Activated naive CD4-positive, alpha-beta T cell treated with Interleukin-2 at 50 U/mL for 16 hours (primary cell): Measurements from ENCODE around the gene COL4A2.
"Not testable (repeated sequence)": the region's sequence is repeated elsewhere in the genome, so short reads cannot be mapped to it uniquely, and the experiment has no call there.

ENCODE experiments used
- DNase-seq: peaks from one replicate; pipeline ENCODE4 v3.0.0-alpha.2; 2020

COL4A2 gene

DNA sequence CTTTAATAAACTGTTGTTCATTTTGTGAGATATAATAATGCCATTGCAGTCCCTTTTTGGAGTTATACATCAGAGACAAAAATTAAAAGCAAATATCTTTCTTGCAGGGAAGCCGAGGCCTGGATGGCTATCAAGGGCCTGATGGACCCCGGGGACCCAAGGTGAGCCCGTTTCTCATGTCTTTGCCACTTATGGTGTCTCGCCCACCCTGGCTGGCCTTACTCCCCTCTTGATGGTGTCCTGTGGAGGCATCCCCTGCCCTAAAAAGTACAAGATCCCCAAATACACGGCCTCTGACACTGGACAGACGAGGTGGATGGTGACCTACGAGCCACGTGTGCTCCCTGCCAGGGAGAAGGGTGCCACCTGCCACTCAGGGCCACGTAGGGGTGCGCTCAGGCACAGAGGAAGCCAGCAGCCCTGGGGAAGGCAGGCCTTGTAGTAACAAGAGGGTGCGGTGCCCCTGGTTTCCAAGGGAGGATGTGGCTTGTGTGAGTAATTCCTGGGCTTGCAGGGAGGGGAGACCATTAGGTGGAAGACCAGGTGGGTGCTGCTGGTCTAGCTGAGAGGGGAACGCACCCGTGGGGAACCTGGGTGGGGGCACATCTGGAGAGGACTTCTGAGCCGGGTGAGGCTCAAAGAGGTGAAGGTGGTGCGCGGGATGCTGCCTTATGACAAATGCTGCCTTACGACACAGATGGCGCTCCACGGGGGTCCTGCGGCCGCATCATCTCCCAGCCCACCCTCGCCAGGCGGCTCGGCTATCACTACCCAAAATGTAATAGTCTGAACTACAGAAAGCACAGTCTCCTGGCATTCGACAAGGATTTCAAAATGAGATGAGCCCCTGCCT lies 138.9 kb downstream of the COL4A2 start:
- DNase-seq, result no peak

DNA sequence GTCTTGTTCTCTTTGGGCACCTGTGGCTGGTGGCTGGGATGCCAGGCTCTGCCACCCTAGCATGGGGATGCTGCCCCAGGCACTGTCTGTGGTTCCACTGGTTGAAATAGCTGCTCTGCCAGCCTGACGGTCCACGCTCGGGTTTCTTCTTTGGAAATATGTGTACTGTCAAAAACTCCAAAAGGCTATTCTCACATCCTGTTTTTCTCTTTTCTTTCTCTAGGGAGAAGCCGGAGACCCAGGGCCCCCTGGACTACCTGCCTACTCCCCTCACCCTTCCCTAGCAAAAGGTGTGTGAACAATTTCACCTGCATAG lies 139.4 kb downstream of the COL4A2 start:
- DNase-seq, result no peak

DNA sequence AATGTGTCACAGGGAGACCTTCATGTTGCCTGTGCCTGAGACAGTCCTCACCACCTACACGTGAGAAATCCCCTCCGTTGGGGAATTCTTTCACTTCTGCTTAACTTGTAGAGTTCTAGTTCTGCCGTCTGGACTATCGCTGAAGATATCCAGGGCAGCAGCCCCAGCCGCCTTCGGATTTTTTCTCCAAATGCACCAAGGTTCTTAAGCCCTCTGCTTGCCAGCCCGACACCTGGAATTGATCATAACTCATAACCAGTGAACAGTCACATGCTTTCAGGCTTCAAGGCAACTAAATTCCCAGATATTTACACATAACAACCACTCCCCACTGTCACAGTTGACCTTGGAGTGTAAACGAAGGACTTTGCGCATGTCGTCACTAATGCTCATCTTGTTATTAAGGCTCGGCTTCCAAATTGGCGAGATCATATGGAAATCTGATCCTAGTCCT lies 140.0 kb downstream of the COL4A2 start:
- no peak for DNase-seq

DNA sequence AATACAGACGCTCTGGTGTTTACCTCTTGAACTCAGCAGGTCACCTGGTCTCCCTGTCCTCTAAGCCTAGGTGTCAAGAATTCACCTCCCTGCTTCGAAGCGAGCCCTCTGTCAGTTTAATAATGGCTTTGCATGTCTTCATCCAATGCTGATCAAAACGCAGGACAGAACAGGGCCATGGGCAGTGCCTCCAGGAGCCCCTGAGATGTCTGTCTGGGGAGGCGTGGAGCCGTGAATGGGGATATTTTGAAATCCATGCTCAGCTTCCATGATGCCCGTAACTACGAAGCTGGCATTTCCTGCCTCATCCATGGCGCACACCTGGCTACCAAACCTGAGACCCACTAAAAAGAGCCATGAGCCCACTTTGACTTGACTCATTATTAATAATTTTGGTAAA lies 140.7 kb downstream of the COL4A2 start:
- no peak for DNase-seq

DNA sequence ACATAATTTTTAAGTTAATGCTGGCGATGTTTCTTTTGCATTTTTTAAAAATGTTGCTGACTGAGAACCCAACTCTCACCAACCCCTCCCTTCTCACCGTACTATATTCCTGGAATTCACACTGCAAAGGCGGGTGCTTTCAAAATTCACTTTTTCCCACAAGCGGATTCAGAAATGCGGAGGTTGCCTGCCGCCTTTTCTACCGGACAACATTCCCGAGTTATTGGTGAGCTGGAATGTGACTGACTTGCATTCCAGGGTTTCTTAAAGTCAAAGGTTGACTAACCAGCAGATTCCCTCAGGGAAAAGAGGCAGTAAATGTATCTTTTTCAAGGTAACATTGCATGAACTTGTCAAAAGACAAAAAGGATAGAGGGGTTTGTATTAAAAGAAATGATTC lies 141.1 kb downstream of the COL4A2 start:
- no peak for DNase-seq

DNA sequence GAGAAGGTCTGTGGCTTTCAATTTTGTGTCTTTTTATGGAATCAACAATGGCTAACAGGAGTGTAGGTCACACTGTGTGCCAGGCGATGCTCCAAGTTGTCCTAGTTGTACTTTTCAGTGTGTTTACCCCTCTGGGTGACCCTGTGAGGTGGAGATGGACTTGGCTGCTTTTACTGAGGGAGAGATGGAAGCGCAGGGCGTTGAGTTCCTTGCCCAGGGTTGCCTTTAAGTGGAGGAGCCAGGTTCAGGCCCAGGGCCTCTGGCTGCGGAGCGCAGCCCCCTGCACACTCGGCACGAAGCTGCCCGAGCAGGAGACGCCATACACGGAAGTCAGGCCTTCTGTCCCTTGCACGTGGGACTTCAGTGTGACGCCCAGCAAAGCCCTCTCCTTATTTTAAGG lies 141.6 kb downstream of the COL4A2 start:
- no peak for DNase-seq

DNA sequence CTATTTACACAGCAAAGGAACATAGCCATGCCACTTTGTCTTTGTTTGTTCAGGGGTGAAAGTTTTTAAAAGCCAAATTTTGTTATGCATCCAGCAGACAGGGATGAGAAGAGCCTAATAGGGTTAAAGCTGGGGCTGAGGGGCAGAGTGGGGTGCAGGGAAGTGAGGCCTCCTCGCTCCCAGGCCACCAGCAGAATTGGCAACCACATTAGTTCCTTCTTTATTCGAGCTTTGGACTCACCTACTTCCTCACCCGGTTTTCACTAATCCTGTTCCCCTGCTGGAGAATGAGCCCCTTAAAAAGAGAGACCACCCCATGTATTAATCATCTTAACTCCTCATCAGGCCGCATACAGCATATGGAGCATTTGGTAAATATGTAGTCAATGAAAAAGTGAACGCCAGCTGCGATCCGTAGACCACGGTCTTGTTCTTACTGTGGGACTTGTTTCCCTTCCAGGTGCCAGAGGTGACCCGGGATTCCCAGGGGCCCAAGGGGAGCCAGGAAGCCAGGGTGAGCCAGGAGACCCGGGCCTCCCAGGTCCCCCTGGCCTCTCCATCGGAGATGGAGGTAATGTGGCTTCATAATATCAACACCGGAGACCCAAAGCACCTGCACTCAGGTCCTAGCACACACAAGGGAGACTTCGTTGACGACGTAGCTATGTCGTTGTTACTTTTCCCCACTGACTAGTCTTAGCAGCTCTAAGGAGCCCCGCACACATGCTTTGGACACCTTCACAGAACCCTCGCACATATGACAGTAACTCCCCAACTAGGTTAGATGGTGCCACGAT lies 142.3 kb downstream of the COL4A2 start:
- no peak for DNase-seq

DNA sequence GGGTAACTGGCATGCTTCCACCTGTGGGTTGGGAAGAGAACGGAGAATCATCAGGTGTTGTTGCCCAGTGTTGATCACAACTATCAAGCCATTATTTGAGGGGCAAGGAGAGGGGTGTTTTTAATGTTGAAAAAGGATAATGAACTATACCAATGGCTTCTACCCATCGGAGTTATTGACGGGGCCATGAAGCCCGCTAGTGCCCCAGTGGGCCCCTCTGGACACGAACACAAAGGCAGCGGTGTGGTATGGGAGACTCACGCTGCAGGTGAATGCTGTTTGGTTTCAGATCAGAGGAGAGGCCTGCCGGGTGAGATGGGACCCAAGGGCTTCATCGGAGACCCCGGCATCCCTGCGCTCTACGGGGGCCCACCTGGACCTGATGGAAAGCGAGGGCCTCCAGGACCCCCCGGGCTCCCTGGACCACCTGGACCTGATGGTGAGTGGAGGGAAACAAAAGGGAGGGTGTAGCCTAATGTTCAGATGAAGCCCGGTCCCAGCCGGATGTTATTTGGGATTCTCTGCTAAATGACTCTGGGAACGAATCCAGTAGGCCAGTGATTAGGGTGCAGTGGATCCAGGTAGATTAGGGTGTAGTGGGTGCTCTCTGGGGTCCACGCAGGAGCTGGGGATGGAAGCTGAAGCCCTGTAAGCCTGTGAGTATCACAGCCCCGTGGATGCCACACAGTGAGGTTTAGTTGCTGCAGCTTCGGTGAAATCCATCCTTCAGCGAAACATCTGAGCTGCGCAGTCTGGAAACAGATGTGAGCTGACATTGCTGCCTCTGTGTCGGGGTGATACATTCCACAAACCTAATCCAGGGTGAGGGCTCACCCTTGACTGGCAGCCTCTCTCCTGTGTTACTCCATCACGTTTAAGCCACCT lies 143.2 kb downstream of the COL4A2 start:
- DNase-seq, result no peak

DNA sequence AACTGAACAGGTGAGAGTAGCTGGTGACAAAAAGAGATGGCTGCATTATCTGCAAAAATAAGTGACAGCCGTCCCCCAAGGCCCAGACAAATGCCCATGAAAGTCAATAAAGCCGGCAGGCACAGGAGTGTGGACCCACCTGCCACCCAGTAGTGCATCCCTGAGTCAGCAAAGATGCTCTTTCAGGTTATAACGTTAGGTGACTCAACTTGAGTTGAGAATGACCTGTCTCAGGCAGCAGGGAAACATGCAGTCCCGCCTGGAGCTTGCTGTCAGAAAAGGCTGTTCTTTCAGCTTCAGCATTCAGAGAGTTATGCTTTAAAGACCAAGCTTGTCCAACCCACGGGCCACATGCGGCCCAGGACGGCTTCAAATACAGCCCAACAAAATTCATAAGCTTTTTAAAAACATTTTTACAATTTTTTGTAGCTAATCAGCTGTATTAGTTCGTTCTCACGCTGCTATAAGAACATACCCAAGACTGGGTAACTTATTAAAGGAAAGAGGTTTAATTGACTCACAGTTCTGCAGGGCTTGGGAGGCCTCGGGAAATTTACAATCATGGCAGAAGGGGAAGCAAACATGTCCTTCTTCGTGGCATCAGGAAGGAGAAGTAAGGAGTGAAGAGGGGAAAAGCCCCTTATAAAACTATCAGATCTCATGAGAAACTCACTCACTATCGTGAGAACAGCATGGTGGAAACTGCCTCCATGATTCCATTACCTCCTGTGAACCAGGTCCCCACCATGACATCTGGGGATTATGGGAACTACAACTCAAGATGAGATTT lies 144.1 kb downstream of the COL4A2 start:
- no peak for DNase-seq

DNA sequence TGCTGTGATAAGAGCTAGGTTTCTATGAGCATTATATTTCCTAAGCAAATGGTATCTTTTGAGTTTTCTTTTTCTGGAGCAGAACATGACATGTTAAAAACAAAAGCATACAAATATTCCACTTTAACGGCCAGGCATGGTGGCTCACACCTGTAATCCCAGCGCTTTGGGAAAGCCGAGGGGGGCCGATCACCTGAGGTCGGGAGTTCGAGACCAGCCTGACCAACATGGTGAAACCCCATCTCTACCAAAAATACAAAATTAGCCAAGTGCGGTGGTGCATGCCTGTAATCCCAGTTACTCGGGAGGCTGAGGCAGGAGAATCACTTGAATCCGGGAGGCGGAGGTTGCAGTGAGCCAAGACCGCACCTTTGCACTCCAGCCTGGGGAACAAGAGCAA lies 146.0 kb downstream of the COL4A2 start:
- DNase-seq, result not testable (repeated sequence)

DNA sequence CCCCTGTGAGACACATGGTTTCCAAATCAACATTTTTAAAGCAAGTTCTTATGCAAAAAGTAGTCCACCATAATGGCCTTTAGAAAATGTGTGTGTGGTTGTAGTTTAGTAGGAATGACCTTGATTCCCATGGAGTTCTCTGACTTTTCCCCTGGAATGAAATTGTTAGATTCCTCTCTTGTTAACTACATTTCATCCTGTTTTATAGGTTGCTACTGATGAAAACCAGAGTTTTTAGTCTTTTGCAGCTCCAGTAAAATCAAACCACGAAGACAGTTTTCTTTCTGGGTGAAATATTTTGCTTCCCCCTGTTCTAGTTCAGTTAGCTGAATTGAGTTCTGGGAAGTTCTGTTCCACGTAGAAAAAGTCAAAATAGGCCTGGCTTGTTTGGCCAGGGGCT lies 146.7 kb downstream of the COL4A2 start:
- no peak for DNase-seq

DNA sequence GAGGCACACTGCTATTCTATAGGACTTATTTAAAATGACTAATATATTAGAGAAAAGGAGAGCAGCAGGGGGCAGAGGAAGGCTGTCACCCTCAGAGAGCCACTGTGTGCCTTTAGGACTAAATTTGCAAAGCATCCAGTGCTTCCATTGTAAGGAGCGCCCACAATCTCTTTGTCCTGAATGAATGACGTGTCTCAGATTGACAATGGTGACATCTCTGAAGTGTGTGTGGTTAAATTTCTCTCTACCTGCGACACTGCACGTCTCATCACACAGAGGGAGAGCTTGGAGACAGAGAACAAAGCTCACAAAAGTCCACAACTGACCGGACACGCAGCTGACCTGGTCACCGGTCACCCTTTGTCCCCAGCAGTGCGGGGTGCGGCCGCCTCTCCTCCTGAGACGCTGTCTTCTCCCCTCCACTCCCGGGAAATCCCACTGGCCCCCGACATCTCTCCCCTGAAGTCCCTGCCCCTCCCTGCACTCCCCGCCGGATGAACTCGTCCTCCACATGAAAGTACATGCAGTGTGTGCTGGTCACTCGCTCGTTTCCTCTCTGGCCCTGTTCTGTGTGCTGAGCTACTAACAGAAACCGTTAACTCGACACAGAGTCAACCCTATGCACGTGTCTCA lies 147.3 kb downstream of the COL4A2 start:
- DNase-seq, result no peak

DNA sequence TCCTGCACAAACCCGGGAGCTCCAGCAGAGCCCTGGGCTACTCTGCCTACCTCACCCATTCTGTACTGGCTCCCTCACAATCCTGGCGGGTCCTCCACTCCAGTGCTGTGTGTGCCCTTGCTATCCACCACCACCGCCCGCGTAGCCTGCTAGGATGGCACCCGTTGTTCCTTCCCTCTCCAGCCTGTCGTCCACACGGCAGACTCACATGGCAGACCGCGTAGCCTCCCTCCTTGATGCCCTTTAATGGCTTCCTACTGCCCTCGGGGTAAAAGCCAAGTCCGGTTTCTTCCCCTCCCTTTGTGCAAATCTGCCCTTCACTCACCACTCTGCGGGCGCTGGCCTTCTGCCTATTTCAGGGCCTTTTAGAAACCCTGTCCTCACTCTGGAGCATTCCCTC lies 147.9 kb downstream of the COL4A2 start:
- DNase-seq, result no peak

DNA sequence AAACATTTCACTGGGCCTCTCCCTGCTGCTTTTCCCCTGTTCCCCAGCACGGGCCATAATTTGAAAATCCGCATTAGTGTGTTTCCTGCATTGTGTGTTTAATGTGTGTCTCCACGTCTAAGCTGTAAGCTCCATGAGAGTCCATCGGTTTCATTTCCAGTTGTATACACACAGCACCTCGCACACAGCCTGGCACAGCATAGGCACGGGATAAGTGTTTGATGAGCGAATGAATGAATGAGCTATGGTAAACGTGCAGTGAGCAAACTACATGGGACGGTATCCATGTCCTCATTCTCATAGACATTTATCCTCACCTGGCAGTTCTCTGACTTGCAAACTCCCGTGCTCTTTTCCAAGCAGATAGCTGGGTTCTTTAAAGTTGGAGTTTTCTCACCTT lies 148.4 kb downstream of the COL4A2 start:
- no peak for DNase-seq

DNA sequence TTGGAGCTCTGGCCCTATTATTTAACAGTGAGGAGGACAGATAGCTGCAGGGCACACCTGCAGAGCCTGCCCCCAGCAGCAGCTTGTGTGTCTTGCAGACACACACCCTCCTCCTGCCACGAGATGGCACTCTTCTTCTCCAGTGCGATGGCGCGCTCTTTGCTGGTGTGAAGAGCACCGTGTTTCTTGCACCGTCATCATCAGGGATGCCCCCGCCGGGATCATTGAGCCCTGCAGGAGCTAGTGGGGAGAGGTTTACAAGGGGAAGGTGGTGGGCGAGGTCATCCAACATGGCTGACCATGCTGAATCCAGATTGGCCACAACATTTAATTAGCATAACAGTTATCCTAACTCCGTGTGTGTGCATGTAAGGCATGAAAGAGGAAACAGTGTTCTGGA lies 148.9 kb downstream of the COL4A2 start:
- DNase-seq, result peak; percentile 60

DNA sequence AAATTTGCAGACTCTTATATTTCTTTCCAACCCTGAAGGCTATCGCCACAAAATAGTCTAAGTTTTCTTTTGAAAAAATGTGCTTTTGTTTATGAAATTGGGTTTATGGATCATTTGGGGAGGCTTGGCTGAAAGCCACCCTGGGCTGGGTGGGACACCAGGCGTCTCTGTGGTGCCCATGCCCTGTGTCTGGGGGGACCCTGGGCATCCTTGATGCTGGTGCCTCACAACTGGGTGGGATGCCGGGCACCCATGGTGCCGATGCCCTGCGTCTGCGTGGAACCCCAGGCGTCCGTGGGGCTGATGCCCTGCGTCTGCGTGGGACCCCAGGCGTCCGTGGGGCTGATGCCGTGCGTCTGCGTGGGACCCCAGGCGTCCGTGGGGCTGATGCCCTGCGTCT lies 149.5 kb downstream of the COL4A2 start:
- no peak for DNase-seq

DNA sequence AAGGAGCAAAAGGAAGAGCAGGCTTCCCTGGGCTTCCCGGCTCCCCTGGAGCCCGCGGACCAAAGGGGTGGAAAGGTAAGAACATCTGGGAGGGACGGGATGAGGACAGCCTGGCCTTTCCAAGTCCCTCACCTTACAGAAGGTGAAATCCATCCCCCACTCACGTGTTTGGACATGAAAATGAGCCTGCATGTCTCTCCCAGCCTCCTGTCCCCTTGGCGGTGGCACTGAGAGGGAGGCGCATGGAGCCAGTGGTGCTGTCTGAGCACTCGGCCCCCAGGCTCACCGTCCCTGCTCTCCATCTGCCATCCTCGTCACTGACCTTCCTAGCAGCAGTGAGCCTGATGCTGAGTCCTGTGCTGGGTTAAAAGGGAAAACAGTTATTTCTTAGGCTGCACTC lies 150.3 kb downstream of the COL4A2 start:
- no peak for DNase-seq

DNA sequence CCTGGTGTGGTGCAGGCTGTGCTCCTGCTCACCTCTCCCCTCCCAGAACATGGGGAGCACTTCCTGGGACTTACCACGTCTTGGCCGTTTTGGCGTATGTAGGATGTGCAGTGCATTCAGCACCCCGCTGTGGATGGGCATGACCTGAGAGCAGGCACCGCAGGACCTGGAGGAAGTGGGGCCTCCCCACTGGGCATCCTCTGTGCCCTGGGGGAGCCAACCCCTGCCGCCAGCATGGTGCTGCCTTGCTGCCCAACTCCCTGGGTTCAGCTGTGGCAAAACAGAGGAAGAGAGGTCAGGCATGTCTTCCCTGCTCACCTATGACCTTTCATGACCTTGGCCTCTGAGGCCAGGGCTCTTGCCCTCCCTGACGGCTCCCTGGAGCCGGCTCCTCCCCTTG lies 150.9 kb downstream of the COL4A2 start:
- no peak for DNase-seq

DNA sequence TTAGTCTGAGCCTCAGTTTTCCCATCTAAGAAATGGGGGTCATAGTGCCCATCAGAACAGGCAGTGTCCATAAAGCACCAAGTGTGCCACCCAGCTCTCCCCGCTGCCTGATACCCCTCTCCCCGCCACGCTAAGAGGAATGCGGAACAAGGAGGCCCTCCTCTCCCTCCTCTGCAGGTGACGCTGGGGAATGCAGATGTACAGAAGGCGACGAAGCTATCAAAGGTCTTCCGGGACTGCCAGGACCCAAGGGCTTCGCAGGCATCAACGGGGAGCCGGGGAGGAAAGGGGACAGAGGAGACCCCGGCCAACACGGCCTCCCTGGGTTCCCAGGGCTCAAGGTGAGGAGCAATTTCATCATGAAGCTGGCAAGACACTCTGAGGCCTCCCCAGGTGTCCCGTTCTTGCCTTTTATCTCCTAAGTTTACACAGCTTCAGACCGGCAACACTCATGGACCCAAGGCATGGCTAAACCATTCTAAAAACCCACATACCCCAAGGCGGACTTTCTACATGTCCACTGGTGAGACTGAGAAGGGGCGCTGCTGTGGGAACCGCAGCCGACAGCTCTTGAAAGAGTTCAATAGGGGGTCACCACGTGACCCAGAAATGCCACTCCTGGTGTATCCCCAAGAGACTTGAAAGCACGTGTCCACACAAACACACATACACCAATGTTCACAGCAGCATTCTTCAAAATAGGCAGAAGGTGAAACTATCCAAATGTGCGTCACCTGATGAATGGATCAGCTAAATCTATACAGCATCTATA lies 151.7 kb downstream of the COL4A2 start:
- DNase-seq, result no peak

DNA sequence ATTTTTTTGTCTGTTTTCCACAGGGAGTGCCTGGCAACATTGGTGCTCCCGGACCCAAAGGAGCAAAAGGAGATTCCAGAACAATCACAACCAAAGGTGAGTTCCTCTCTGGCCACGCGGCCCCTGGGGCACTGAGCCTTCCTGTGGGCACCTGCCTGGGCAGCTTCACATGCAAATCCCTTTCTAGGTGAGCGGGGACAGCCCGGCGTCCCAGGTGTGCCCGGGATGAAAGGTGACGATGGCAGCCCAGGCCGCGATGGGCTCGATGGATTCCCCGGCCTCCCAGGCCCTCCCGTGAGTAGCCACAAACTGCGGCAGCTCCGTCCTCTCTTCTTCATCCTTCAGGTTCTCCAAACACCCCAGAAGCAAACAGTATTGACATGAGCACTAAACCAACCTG lies 155.0 kb downstream of the COL4A2 start:
- no peak for DNase-seq

DNA sequence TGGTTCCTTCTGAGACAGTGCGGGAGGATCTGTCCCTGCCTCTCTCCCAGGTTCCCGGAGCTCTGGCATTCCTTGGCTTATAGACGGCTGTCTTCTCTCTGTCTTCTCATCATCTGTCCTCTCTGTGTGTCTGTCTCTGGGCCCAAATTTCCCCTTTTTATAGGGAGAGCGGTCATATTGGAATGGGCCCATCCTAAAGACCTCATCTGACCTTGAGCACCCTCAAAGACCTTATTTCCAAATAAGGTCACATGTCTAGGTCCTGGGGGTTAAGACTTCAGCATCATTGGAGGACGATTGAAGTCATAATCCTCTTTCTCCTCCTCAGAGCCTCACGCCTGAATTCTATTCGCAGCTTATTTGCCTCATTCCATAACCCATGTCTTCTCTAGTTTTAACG lies 156.1 kb downstream of the COL4A2 start:
- no peak for DNase-seq
